Prostate gland (tissue), 2 donors: ENCODE measurements around the gene AKTIP. TPM values are rescaled to one million over a fixed set of nuclear protein-coding genes. Genes with fewer than 3 reads are reported as not detected.
A peak's percentile ranks its signal among the peaks of the same experiment; 100 is the strongest.
"Not testable (repeated sequence)": the region's sequence is repeated elsewhere in the genome, so short reads cannot be mapped to it uniquely, and the experiment has no call there.

Experiments
- DNase-seq: peaks from one replicate; pipeline ENCODE4 v3.0.0-alpha.2; 2019; ENCODE audit warnings: low spot score
- H3K27ac ChIP-seq, 2 donors: fragments of 200-600 bp; sonication (generic); 2 replicates each; pipeline ENCODE4 v1.5.1; 2017 to 2019
- H3K27me3 ChIP-seq: fragments of 200-600 bp; sonication (generic); replicated peaks from 2 replicates; pipeline ENCODE4 v1.5.1; 2019; ENCODE audit not compliant: insufficient read depth
- H3K36me3 ChIP-seq, 2 donors: fragments of 200-600 bp; sonication (generic); 1 replicate in 1 of 2; 2 replicates in 1 of 2; pipeline versions ENCODE4 v1.5.1 to v1.8.1; 2017 to 2019
- H3K4me1 ChIP-seq: fragments of 200-600 bp; sonication (generic); replicated peaks from 2 replicates; pipeline ENCODE4 v1.5.1; 2019
- H3K4me3 ChIP-seq, 2 donors: fragments of 200-600 bp; sonication (generic); 2 replicates each; pipeline ENCODE4 v1.5.1; 2017 to 2019
- H3K9me3 ChIP-seq: fragments of 200-600 bp; sonication (generic); 2 replicates; pipeline ENCODE4 v1.5.1; 2017
- POLR2A ChIP-seq: fragments of 450-650 bp; IDR thresholded peaks from one replicate; pipeline ENCODE4 v1.6.1; 2016; ENCODE audit warnings: antibody characterized with exemption, mild to moderate bottlenecking
- POLR2AphosphoS5 ChIP-seq: sonication (generic); formaldehyde crosslinking; IDR thresholded peaks from one replicate; pipeline ENCODE4 v1.6.1; 2017; ENCODE audit warnings: antibody characterized with exemption
- WGBS: methylation state at CpG from one replicate; pipeline ENCODE4 v1.1.5; 2018; 5-methylcytosine and 5-hydroxymethylcytosine counted together
- intact Hi-C: fragments of 100-400 bp; cut with DNase I; formaldehyde crosslinking; loops from one replicate; pipeline ENCODE4 v1.14.2; 2022
- total RNA-seq, 2 donors: library from RNA; depleted of rRNA; stranded (reverse); fragments of >200 nt; gene quantifications; one replicate each; pipeline ENCODE4 v1.1.0, GENCODE V29; 2016
- TF ChIP-seq, protein P1 (sequence below), 4 experiments: fragments of 200-600 bp in 2 of 4; fragments of 450-650 bp in 2 of 4; sonication (generic) in 2 of 4; IDR thresholded peaks; 1 replicate in 3 of 4; 2 replicates in 1 of 4; pipeline ENCODE4 v1.5.1; 2016 to 2019; ENCODE audit warnings: antibody characterized with exemption in 4 of 4, mild to moderate bottlenecking in 2 of 4, moderate library complexity in 2 of 4

The AKTIP gene
- total RNA-seq, 2 donors from 2014 or later: 43.5 to 56.2 TPM

DNA sequence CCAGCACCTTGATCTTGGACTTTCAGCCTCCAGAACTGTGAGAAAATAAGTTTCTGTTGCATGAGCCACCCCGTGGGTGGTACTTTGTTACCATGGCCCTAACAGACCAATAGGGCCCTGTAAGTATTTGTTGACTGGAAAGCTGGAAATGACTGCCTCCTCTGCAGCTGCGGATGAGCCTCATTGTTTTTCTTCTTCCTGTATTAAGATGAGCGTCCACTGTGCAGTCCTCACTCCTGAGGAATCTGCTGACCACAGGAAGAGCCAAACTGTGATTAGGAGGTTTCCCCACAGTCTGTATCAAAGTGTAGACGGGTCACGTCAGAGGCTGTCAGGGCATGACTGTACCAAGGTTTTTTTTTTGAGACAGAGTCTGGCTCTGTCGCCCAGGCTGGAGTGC is 12.2 kb upstream of the AKTIP start:
- TF ChIP-seq POLR2AphosphoS5: no peak
- TF ChIP-seq POLR2A: no peak
- TF ChIP-seq, protein P1, sequence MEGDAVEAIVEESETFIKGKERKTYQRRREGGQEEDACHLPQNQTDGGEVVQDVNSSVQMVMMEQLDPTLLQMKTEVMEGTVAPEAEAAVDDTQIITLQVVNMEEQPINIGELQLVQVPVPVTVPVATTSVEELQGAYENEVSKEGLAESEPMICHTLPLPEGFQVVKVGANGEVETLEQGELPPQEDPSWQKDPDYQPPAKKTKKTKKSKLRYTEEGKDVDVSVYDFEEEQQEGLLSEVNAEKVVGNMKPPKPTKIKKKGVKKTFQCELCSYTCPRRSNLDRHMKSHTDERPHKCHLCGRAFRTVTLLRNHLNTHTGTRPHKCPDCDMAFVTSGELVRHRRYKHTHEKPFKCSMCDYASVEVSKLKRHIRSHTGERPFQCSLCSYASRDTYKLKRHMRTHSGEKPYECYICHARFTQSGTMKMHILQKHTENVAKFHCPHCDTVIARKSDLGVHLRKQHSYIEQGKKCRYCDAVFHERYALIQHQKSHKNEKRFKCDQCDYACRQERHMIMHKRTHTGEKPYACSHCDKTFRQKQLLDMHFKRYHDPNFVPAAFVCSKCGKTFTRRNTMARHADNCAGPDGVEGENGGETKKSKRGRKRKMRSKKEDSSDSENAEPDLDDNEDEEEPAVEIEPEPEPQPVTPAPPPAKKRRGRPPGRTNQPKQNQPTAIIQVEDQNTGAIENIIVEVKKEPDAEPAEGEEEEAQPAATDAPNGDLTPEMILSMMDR (IDR thresholded peaks at IDR 0.05): no peak
- H3K4me3 ChIP-seq: no peak overlapping the region
- no peaks in the 10 kb centered on the region for H3K4me1 ChIP-seq
- no peaks in the 10 kb centered on the region for H3K36me3 ChIP-seq
- no peak overlapping the region for H3K27ac ChIP-seq
- H3K27me3 ChIP-seq: no peaks in the 10 kb centered on the region
- no peaks in the 10 kb centered on the region for H3K9me3 ChIP-seq
- DNase-seq: no peak
- WGBS: 92% methylated on average over 6 of the region's 6 CpGs
- intact Hi-C loops: loop anchor here (10.0 kb wide), 1 partner anchor 200 kb away; no protein-coding TSS in a partner anchor

DNA sequence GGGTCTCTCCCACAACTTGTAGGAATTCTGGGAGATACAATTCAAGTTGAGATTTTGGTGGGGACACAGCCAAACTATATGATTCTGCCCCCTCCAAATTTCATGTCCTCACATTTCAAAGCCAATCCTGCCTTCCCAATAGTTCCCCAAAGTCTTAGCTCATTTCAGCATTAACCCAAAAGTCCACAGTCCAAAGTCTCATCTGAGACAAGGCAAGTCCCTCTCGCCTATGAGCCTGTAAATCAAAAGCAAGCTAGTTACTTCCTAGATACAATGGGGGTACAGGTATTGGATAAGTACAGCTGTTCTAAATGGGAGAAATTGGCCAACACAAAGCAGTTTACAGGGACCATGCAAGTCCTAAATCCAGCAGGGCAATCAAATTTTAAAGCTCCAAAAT is 9.8 kb upstream of the AKTIP start:
- 100% methylated on average over 1 of the region's 1 CpG for WGBS
- H3K4me1 ChIP-seq, H3K27ac ChIP-seq, H3K9me3 ChIP-seq, H3K36me3 ChIP-seq, DNase-seq, H3K4me3 ChIP-seq, H3K27me3 ChIP-seq: not testable (repeated sequence)
- intact Hi-C loops: loop anchor here (10.0 kb wide), 1 partner anchor 198 kb away; no protein-coding TSS in a partner anchor

DNA sequence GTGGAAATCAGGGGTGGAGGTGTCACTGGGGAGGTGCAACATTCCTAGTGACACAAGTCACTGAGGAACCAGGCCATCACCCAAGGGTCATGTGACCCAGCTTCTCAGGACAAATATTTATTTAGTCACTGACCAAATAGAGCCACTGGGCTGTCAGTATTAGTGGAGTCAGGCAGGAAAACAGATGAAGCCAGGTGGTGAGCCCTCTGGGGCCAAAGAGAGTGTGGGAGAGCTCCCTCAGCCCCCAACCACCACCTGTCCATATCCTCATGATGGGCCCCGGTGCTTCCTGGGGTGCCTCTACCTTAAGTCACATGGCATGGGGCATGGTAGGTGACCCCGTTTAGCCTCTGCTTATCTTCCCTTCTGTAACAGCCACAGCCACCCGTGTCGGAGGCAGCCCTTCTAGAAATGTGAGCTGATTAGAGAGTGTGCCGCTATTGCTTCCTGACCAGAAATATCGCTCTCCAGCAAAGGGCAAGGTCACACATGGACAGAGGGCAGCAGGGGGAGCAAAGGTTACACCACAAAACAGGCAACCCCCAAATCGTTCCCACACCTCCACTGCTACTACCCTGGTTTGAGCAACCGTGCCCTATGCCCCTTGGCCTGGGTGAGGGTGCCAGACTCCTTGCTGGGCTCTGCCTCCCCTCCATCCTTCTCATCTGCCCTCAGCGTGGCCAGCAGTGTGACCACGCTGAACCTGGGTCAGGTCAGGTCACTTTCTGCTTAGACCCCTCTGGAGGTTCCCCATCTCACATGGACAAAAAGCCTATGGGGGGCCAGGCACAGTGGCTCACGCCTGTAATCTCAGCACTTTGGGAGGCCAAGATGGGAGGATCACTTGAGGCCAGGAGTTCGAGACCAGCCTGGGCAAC is 8.6 kb upstream of the AKTIP start:
- no peak for DNase-seq
- Histone ChIP-seq H3K36me3 (no peaks in the 10 kb centered on the region), H3K27ac (no peak overlapping the region), H3K9me3 (no peaks in the 10 kb centered on the region), H3K27me3 (no peaks in the 10 kb centered on the region), H3K4me1 (no peaks in the 10 kb centered on the region), H3K4me3 (no peak overlapping the region)
- intact Hi-C loops: loop anchor here (10.0 kb wide), 1 partner anchor 197 kb away; no protein-coding TSS in a partner anchor
- TF ChIP-seq POLR2A: no peak
- TF ChIP-seq, protein P1 (IDR thresholded peaks at IDR 0.05): peak in 1 of 4 experiments; percentile 8
- WGBS: 79% methylated on average over 12 of the region's 12 CpGs

DNA sequence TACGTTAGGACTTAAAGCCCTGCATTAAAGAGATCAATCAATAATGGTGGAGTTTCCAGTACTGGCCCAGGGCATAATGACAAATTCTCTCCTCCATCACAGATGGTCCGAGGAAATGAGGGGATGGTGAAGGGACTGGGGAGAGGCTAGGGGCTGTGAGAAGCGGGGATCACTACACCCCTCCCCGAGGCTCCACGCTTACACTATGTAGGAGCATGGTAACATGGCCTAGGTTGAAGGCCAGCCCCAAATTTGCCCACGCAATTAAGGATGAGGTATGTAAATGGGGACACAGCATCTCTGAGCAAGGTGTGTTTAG is 8.0 kb upstream of the AKTIP start:
- H3K9me3 ChIP-seq: no peaks in the 10 kb centered on the region
- H3K4me3 ChIP-seq: no peak overlapping the region
- no peak for DNase-seq
- WGBS: 88% methylated on average over 6 of the region's 6 CpGs
- TF ChIP-seq, protein P1 (IDR thresholded peaks at IDR 0.05): no peak
- TF ChIP-seq POLR2A (no peak), POLR2AphosphoS5 (no peak)
- no peaks in the 10 kb centered on the region for H3K4me1 ChIP-seq
- intact Hi-C loops: loop anchor here (10.0 kb wide), 1 partner anchor 196 kb away; no protein-coding TSS in a partner anchor
- no peak overlapping the region for H3K27ac ChIP-seq
- no peaks in the 10 kb centered on the region for H3K27me3 ChIP-seq
- no peaks in the 10 kb centered on the region for H3K36me3 ChIP-seq

DNA sequence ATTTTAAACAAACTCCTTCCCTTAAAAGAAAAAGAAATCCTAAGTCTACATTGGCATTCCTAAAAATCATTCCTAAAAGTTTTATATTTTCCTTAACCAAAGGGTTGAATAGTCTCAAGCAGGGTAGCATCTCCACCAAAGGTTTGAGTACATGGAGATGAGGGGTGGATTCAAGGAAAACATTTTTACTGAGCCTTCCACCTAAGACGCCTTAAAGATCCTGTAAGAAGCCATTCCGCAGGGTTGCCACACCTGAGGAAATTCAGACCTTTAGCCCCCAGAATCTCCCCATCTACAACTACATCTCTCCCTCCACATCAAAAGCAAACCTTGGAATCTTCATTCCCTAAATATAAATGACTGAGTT is 7.7 kb upstream of the AKTIP start:
- no peak for DNase-seq
- WGBS: 36% methylated on average over 2 of the region's 2 CpGs
- TF ChIP-seq POLR2A (no peak), POLR2AphosphoS5 (no peak)
- TF ChIP-seq, protein P1 (IDR thresholded peaks at IDR 0.05): no peak
- Histone ChIP-seq H3K27me3 (no peaks in the 10 kb centered on the region), H3K27ac (no peak overlapping the region), H3K9me3 (no peaks in the 10 kb centered on the region), H3K36me3 (no peaks in the 10 kb centered on the region), H3K4me1 (no peaks in the 10 kb centered on the region), H3K4me3 (no peak overlapping the region)
- intact Hi-C loops: loop anchor here (10.0 kb wide), 1 partner anchor 196 kb away; no protein-coding TSS in a partner anchor
